ENCODE results near the gene NCAN.

Gene NCAN

DNA sequence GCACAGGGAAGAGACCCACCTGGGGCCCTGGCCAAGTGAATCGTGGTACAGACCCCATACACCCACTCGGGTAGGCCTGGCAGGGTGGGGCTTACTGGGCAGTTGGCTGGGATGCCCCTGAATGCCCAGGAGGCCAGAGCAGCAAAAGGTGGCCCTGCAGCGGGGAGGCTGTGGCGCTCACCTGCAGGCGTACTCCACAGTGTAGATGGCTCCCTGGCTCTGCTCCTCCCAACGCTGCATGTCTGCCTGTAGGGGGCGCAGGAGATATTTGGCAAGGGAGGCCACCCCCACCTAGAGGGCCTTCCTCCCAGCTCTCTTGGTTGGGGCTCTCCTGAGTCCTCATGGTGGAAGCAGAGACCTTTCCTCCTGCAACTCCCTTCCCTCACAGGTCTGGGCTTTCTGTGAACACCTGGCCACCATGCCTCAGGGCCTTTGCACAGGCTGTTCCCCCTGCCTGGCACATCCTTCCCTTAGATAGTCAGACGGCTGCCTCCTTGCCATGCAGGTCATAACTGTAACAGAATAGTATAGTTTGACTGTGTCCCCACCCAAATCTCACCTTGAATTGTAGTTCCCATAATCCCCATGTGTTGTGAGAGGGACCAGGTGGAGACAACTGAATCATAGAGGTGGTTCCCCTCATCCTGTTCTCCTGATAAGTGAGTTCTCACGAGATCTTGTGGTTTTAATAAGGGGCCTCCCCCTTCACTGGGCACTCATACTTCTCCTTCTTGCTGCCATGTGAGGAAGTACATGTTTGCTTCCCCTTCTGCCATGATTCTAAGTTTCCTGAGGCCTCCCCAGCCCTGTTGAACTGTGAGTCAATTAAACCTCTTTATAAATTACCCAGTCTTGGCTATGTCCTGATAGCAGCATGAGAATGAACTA is 25.7 kb upstream of the NCAN start:
- H3K4me3 ChIP-seq (replicated peaks in 1 of 2; ENCODE audit: low read depth in 2 of 2, low read length in 2 of 2), result no peak overlapping the region
- TF ChIP-seq, protein P1, sequence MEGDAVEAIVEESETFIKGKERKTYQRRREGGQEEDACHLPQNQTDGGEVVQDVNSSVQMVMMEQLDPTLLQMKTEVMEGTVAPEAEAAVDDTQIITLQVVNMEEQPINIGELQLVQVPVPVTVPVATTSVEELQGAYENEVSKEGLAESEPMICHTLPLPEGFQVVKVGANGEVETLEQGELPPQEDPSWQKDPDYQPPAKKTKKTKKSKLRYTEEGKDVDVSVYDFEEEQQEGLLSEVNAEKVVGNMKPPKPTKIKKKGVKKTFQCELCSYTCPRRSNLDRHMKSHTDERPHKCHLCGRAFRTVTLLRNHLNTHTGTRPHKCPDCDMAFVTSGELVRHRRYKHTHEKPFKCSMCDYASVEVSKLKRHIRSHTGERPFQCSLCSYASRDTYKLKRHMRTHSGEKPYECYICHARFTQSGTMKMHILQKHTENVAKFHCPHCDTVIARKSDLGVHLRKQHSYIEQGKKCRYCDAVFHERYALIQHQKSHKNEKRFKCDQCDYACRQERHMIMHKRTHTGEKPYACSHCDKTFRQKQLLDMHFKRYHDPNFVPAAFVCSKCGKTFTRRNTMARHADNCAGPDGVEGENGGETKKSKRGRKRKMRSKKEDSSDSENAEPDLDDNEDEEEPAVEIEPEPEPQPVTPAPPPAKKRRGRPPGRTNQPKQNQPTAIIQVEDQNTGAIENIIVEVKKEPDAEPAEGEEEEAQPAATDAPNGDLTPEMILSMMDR (IDR thresholded peaks at IDR 0.05; ENCODE audit: low read depth, low read length), result peak; percentile 75
- peak; percentile 51 to 59 for DNase-seq (ENCODE audit: low read depth in 2 of 2)

DNA sequence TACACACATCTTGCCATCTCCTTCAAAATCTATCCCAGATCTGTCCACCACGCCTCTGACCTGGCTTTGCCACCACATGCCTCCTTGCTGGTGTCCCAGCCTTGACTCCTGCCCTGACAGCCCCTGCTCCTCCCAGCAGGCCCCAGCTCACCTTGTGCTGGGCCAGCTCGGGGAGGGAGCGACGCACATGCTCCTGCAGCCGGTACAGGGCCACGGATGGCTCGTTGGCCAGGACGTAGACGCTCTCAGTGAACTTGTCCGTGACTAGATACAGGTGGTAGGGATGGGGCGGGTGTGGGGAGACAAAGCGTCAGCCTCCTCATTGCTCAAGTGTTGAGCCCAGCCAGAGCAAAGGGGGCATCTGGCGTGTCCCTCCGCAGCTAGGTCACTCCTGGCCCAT is 25.0 kb upstream of the NCAN start:
- TF ChIP-seq, protein P1 (IDR thresholded peaks at IDR 0.05; ENCODE audit: low read depth, low read length), result no peak
- DNase-seq (ENCODE audit: low read depth in 2 of 2), result no peak
- no peak overlapping the region for H3K4me3 ChIP-seq (replicated peaks in 1 of 2; ENCODE audit: low read depth in 2 of 2, low read length in 2 of 2)

DNA sequence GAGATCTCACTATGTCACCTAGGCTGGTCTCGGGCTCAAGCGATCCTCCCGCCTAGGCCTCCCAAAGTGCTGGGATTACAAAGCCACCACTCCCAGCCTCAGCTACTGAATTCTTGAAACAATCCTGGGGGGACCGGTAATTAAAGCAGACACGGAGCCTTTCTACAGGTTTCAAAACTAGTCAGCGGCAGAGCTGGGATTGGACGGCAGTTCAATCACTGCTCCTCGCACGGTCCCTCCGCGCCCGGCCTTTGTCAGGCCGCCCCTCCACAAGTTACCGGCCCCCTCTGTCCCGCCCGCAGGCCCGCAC is 20.0 kb upstream of the NCAN start:
- DNase-seq (ENCODE audit: low read depth in 2 of 2), result no peak
- peak overlapping the region; percentile 83 to 98 for H3K4me3 ChIP-seq (replicated peaks in 1 of 2; ENCODE audit: low read depth in 2 of 2, low read length in 2 of 2)
- TF ChIP-seq, protein P1 (IDR thresholded peaks at IDR 0.05; ENCODE audit: low read depth, low read length), result no peak

DNA sequence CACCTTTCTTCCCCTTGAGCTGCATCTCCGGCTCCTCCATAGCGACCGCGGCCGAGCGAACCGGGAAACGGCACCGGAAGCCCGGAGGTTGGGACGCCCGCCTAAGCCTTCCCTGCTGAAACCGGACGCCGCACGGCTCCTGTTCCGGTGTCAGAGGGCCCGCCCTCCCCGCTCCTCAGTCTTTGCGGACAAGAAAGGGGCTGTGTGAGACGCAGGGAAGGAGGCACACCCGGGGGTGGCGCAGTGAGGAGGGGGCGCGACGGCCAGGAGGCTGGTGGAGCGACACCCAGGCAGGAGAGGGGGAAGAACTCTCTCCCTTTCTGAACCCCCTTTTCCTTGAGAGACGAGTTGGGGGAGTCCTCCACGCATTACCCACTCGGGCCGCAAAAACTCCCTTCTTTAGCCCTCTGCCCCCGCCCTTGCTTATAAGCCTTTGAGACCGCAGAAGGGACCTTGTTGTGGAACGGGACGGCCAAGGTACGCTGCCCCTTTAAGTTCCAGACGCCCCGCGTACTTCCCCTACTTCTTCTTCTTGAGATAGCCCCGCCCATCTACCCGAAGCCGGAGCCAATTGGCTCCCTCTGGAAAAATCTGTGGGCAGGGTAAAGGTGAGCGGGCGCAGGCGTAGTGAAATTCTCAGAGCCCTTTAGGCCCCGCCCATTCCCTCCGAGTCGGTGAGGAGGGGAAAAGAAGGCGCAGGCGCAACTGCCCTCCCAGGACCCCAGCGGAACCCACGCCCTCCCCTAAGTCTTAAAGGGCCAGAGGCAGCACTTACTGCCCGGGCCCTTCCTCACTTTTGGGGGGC is 19.5 kb upstream of the NCAN start, which contains the start of the genes BORCS8 and RFXANK:
TSS of gene BORCS8 (minus strand) at position 75 of the 805 bp plus-strand sequence. CDS start at position 40, 35 bp downstream.
TSS of gene RFXANK (plus strand) at position 181 of the 805 bp plus-strand sequence. CDS start 1,689 bp downstream, outside the sequence.
- TF ChIP-seq, protein P1 (IDR thresholded peaks at IDR 0.05; ENCODE audit: low read depth, low read length), result no peak
- peak; percentile 99 for DNase-seq (ENCODE audit: low read depth in 2 of 2)
- H3K4me3 ChIP-seq (replicated peaks in 1 of 2; ENCODE audit: low read depth in 2 of 2, low read length in 2 of 2), result peak within 1 kb of the TSS; percentile 83 to 98

DNA sequence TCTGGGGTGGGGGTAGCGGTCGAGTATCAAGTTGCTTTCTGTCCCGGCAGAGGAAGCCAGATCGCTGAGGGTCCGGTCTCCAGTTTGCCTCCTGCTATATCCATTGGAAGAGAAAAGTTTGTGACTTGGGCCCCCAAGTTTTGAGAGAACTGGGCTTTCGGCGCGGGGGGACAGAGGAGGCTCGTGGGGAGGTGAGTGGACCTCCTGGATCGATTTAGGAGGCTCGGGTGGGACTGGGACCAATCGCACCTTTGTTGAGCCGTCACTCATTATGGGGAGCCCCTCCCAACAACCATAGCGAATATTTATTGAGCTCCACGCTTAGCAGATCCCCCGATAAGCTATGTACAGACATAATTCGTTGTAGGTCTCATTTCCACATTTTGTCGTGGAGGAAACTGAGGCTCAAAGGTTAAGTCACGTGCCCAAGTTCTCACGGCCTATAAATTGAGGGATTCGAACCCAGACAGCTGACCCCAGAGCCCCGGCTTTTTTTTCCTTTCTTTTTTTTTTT is 18.8 kb upstream of the NCAN start:
- peak overlapping the region; percentile 83 for H3K4me3 ChIP-seq (replicated peaks in 1 of 2; ENCODE audit: low read depth in 2 of 2, low read length in 2 of 2)
- TF ChIP-seq, protein P1 (IDR thresholded peaks at IDR 0.05; ENCODE audit: low read depth, low read length), result no peak
- DNase-seq (ENCODE audit: low read depth in 2 of 2), result peak in 1 of 2 donors; percentile 7

DNA sequence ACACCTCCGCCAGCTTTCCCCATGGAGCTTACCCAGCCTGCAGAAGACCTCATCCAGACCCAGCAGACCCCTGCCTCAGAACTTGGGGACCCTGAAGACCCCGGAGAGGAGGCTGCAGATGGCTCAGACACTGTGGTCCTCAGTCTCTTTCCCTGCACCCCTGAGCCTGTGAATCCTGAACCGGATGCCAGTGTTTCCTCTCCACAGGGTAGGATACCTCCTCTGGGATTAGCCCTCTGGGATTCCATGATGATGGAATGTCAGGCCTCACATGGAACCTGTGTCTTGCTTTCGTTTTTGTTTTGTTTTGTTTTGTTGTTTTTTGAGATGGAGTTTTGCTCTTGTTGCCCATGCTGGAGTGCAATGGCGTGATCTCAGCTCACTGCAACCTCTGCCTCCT is 17.8 kb upstream of the NCAN start:
- TF ChIP-seq, protein P1 (IDR thresholded peaks at IDR 0.05; ENCODE audit: low read depth, low read length), result no peak
- H3K4me3 ChIP-seq (replicated peaks in 1 of 2; ENCODE audit: low read depth in 2 of 2, low read length in 2 of 2), result peak overlapping the region in 1 of 2 donors; percentile 83
- DNase-seq (ENCODE audit: low read depth in 2 of 2), result no peak

Data from cardiac fibroblast (primary cell).